Hepatocyte (in vitro differentiated cells): ENCODE measurements around the gene OPN1LW. TPM values are rescaled to one million over a fixed set of nuclear protein-coding genes. Genes with fewer than 3 reads are reported as not detected.
"Not testable (repeated sequence)": the region's sequence is repeated elsewhere in the genome, so short reads cannot be mapped to it uniquely, and the experiment has no call there.

Experiments
- DNase-seq: peaks from one replicate; pipeline ENCODE4 v3.0.0-alpha.2; 2016; ENCODE audit warnings: low spot score
- H2AFZ ChIP-seq: fragments of 200-600 bp; sonication (generic); 2 replicates; pipeline ENCODE4 v1.6.0; 2016; ENCODE audit warnings: antibody characterized with exemption, mild to moderate bottlenecking
- H3K27ac ChIP-seq: fragments of 200-600 bp; sonication (generic); 2 replicates; pipeline ENCODE4 v1.5.1; 2016; ENCODE audit warnings: mild to moderate bottlenecking
- H3K27me3 ChIP-seq: fragments of 200-600 bp; sonication (generic); 2 replicates; pipeline ENCODE4 v1.6.1; 2016
- H3K36me3 ChIP-seq: fragments of 200-600 bp; sonication (generic); replicated peaks from 2 replicates; pipeline ENCODE4 v1.5.1; 2016; ENCODE audit warnings: low read depth; ENCODE audit not compliant: insufficient read depth
- H3K4me1 ChIP-seq: fragments of 200-600 bp; sonication (generic); 2 replicates; pipeline ENCODE4 v1.5.1; 2016; ENCODE audit warnings: mild to moderate bottlenecking, moderate library complexity; ENCODE audit not compliant: insufficient read depth
- H3K4me2 ChIP-seq: fragments of 200-600 bp; sonication (generic); 2 replicates; pipeline ENCODE4 v1.6.0; 2016
- H3K4me3 ChIP-seq: fragments of 200-600 bp; sonication (generic); 2 replicates; pipeline ENCODE4 v1.5.1; 2016; ENCODE audit warnings: mild to moderate bottlenecking
- H3K79me2 ChIP-seq: fragments of 200-600 bp; sonication (generic); 2 replicates; pipeline ENCODE4 v1.6.0; 2017; ENCODE audit warnings: mild to moderate bottlenecking
- H3K9me2 ChIP-seq: fragments of 200-600 bp; sonication (generic); replicated peaks from 2 replicates; pipeline ENCODE4 v1.6.0; 2017; ENCODE audit warnings: mild to moderate bottlenecking; ENCODE audit not compliant: insufficient read depth
- H3K9me3 ChIP-seq: fragments of 200-600 bp; sonication (generic); 2 replicates; pipeline ENCODE4 v1.5.1; 2016; ENCODE audit warnings: low read depth, mild to moderate bottlenecking
- H4K20me1 ChIP-seq: fragments of 200-600 bp; sonication (generic); 2 replicates; pipeline ENCODE4 v1.6.0; 2016; ENCODE audit warnings: mild to moderate bottlenecking; ENCODE audit not compliant: insufficient read depth, poor library complexity, severe bottlenecking
- WGBS: methylation state at CpG from one replicate; pipeline ENCODE4 v1.1.6; 2016; ENCODE audit warnings: low lambda C conversion rate; ENCODE audit errors: missing lambda C conversion rate; 5-methylcytosine and 5-hydroxymethylcytosine counted together
- polyA plus RNA-seq: library from polyadenylated mRNA; unstranded; fragments of >200 nt; fragmentation: Nextera tagmentation; extraction: Ambion mirVana; gene quantifications from 2 replicates; pipeline ENCODE4 v1.2.1, GENCODE V29; 2016
- total RNA-seq: library from RNA; depleted of rRNA; stranded (reverse); fragments of >200 nt; gene quantifications from 2 replicates; pipeline ENCODE4 v1.2.3, GENCODE V29; 2014

Gene OPN1LW
- total and polyA plus RNA-seq, 2 experiments from 2014 or later: not detected

GRCh38 chrX:154168384-154168783 lies 24.3 kb downstream of the OPN1LW start:
- H3K79me2 ChIP-seq, DNase-seq, H3K4me3 ChIP-seq, H3K27ac ChIP-seq, H3K9me3 ChIP-seq, H4K20me1 ChIP-seq, H2AFZ ChIP-seq, H3K36me3 ChIP-seq, H3K27me3 ChIP-seq, H3K4me2 ChIP-seq, H3K9me2 ChIP-seq, H3K4me1 ChIP-seq: not testable (repeated sequence)
- WGBS: no CpG with 5 or more reads among the region's 13 CpGs

- H3K4me3 ChIP-seq, DNase-seq, H3K9me3 ChIP-seq, H2AFZ ChIP-seq, H3K36me3 ChIP-seq, H3K9me2 ChIP-seq, H3K27ac ChIP-seq, H3K4me1 ChIP-seq, H3K79me2 ChIP-seq, H4K20me1 ChIP-seq, H3K27me3 ChIP-seq, H3K4me2 ChIP-seq: not testable (repeated sequence)
- WGBS: no CpG with 5 or more reads among the region's 11 CpGs
Observed at GRCh38 chrX:154172535-154172943, 28.5 kb downstream of the OPN1LW start.

GRCh38 chrX:154174356-154174755 lies 30.3 kb downstream of the OPN1LW start:
- not testable (repeated sequence) for H3K27ac ChIP-seq, H4K20me1 ChIP-seq, H3K9me2 ChIP-seq, H3K4me2 ChIP-seq, H3K36me3 ChIP-seq, H3K4me3 ChIP-seq, DNase-seq, H3K4me1 ChIP-seq, H3K9me3 ChIP-seq, H3K79me2 ChIP-seq, H2AFZ ChIP-seq, H3K27me3 ChIP-seq
- no CpG with 5 or more reads among the region's 10 CpGs for WGBS

- not testable (repeated sequence) for H2AFZ ChIP-seq
- WGBS: no CpG with 5 or more reads among the region's 14 CpGs
Observed at GRCh38 chrX:154182296-154182695, 38.3 kb downstream of the OPN1LW start, which contains the start of gene OPN1MW. OPN1MW (plus strand) TSS chrX:154182596; CDS start chrX:154182678, 82 bp downstream.

GRCh38 chrX:154183794-154184193 lies 39.8 kb downstream of the OPN1LW start:
- H3K4me3 ChIP-seq, H3K36me3 ChIP-seq, H4K20me1 ChIP-seq, H3K4me2 ChIP-seq, H3K27me3 ChIP-seq, H3K9me3 ChIP-seq, H2AFZ ChIP-seq, H3K79me2 ChIP-seq, H3K27ac ChIP-seq, DNase-seq, H3K4me1 ChIP-seq, H3K9me2 ChIP-seq: not testable (repeated sequence)
- WGBS: no CpG with 5 or more reads among the region's 8 CpGs

More at GRCh38 chrX:154182296-154182695, 38.3 kb downstream of the OPN1LW start, which contains the start of gene OPN1MW:
- H3K27me3 ChIP-seq, H3K79me2 ChIP-seq, H3K27ac ChIP-seq, DNase-seq, H4K20me1 ChIP-seq, H3K36me3 ChIP-seq, H3K9me2 ChIP-seq, H3K4me3 ChIP-seq, H3K9me3 ChIP-seq, H3K4me1 ChIP-seq, H3K4me2 ChIP-seq: not testable (repeated sequence)

- H3K9me3 ChIP-seq, H3K4me3 ChIP-seq, H3K9me2 ChIP-seq, H3K27me3 ChIP-seq, H4K20me1 ChIP-seq, DNase-seq, H3K79me2 ChIP-seq, H3K4me1 ChIP-seq, H3K27ac ChIP-seq, H3K36me3 ChIP-seq, H3K4me2 ChIP-seq, H2AFZ ChIP-seq: not testable (repeated sequence)
- WGBS: no CpG with 5 or more reads among the region's 8 CpGs
Observed at GRCh38 chrX:154192846-154193245, 48.8 kb downstream of the OPN1LW start.

GRCh38 chrX:154194316-154194715 lies 50.3 kb downstream of the OPN1LW start:
- H3K4me3 ChIP-seq, H3K36me3 ChIP-seq, H3K79me2 ChIP-seq, H3K9me2 ChIP-seq, H4K20me1 ChIP-seq, H3K27me3 ChIP-seq, H3K9me3 ChIP-seq, DNase-seq, H2AFZ ChIP-seq, H3K4me2 ChIP-seq, H3K4me1 ChIP-seq, H3K27ac ChIP-seq: not testable (repeated sequence)
- no CpG with 5 or more reads among the region's 2 CpGs for WGBS

- H3K9me2 ChIP-seq, H3K4me2 ChIP-seq, H3K79me2 ChIP-seq, H3K4me3 ChIP-seq, DNase-seq, H3K4me1 ChIP-seq, H2AFZ ChIP-seq, H4K20me1 ChIP-seq, H3K27me3 ChIP-seq, H3K27ac ChIP-seq, H3K36me3 ChIP-seq, H3K9me3 ChIP-seq: not testable (repeated sequence)
- WGBS: no CpG with 5 or more reads among the region's 15 CpGs
Observed at GRCh38 chrX:154196466-154196865, 52.4 kb downstream of the OPN1LW start.
